Stimulated activated CD4-positive, alpha-beta T cell treated with anti-CD3 and anti-CD28 coated beads, Interleukin-1b, Interleukin-23, amount 100 ng/mL, for 1 hour (primary cell): Measurements from ENCODE around the gene CFAP70.

Experiments used
- DNase-seq, 2 donors: peaks; one replicate each; pipeline ENCODE4 v3.0.0-alpha.2; 2020; ENCODE audit warnings: low read depth in 2 of 2

The CFAP70 gene

DNA sequence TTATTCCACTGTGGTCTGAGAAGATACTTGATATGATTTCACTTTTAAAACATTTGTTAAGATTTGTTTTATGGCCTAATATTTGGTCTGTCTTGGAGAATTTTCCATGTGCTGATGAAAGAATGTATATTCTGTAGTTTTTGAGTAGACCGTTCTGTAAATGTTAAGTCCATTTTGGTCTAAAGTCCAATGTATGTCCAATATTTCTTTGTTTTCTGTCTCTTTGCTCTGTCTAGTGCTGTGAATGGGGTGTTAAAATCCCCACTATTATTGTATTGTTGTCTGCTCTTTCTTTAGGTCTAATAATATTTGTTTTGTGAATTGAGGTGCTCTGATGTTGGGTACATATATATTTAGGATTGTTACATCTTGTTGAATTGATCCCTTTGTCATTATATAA is 142.9 kb downstream of the CFAP70 start:
- DNase-seq: no peak

DNA sequence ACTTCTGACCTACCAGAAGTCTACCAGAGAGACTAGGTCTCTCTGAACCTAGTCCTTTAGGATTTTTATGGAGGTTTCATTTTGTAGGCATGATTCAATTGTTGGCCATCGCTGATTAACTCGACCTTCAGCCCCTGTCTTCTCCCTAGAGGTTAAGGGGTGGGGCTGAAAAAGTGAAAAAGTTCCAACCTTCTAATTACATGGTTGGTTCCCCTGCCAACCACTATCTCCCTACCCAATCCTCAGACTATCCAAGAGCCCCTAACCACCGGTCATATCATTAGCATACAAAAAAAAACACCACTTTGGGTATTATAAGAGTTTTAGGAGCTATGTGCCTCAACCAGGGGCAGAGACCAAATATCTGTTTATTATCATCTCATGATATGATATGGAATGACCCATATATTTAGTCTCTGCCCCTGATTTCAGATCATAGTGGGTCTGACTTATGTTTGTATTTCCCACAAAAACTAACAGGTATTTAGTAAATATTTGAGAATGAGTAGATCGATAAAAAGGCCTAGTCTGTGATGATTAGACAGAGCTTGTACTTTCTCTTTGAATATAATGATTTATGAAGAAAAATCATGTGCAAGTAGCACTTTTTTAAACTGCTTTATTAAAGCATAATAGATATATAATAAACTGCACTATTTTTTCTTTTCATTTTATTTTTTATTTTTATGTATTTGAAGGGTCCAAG is 147.4 kb downstream of the CFAP70 start:
- DNase-seq: no peak

GRCh38 chr10:73210395-73211105 is 148.1 kb downstream of the CFAP70 start:
- no peak for DNase-seq

GRCh38 chr10:73209705-73210104 is 149.0 kb downstream of the CFAP70 start:
- no peak for DNase-seq

DNA sequence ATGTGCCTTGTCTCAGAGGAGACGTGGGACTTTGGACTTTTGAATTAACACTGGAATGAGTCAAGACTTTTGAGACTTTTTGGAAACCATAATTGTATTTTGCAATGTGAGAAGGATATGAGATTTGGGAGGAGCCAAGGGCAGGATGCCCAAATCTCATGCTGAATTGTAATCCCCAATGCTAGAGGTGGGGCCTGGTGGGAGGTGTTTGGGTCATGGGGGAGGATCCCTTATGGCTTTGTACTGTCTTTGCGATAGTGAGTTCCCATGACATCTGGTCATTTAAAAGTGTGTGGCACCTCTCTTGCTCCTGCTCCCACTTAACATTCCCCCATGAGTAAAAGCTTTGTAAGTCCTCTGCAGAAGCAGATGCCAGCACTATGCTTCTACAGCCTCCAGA is 150.8 kb downstream of the CFAP70 start:
- no peak for DNase-seq

- no peak for DNase-seq
Observed at GRCh38 chr10:73206385-73206784, 152.3 kb downstream of the CFAP70 start.

DNA sequence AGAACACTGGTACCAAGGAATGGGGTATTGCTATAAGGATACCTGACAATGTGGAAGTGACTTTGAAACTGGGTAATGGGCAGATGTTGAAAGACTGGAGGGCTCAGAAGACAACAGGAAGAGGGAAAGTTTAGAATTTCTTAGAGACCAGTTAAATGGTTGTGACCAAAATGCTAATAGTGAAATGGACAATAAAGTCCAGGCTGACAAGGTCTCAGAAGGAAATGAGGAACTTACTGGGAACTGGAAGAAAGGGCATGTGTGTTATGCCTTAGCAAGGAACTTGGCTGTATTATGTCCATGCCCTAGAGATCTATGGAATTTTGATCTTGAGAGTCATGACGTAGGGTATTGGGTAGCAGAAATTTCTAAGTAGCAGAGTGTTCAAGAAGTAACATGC is 152.8 kb downstream of the CFAP70 start:
- no peak for DNase-seq

GRCh38 chr10:73205081-73205480 is 153.6 kb downstream of the CFAP70 start:
- no peak for DNase-seq
